CD8-positive, alpha-beta memory T cell (primary cell): ENCODE results near the gene RIGI. TPM values are rescaled to one million over a fixed set of nuclear protein-coding genes. Genes with fewer than 3 reads are reported as not detected.
A peak's percentile ranks its signal among the peaks of the same experiment; 100 is the strongest.

ENCODE experiments used
- CTCF ChIA-PET: fragments of 350-600 bp; sonication (Branson Sonifier 250); formaldehyde crosslinking; loops from one replicate; lab custom pipeline; 2021; ENCODE audit warnings: antibody characterized with exemption; lab: Charles Lee
- POLR2A ChIA-PET: fragments of 350-600 bp; sonication (Branson Sonifier 250); formaldehyde crosslinking; loops from one replicate; lab custom pipeline; 2021; ENCODE audit warnings: antibody characterized with exemption; lab: Charles Lee
- DNase-seq, 5 donors: peaks; one replicate each; pipeline versions ENCODE4 v3.0.0 to v3.0.0-alpha.2; 2020 to 2022; ENCODE audit warnings: mixed read lengths in 1 of 5
- H3K27ac ChIP-seq: one replicate; pipeline ENCODE4 v1.7.0; 2013; ENCODE audit warnings: low read depth, mild to moderate bottlenecking, low read length, moderate library complexity
- H3K27me3 ChIP-seq: 2 replicates; pipeline ENCODE4 v1.7.0; 2013; ENCODE audit warnings: low read length, mild to moderate bottlenecking; ENCODE audit not compliant: insufficient read depth, poor library complexity, severe bottlenecking
- H3K36me3 ChIP-seq: 2 replicates; pipeline ENCODE4 v1.7.0; 2013; ENCODE audit warnings: mild to moderate bottlenecking, low read length, moderate library complexity; ENCODE audit not compliant: insufficient read depth
- H3K4me1 ChIP-seq: 2 replicates; pipeline ENCODE4 v1.7.0; 2013; ENCODE audit warnings: mild to moderate bottlenecking, low read length, moderate library complexity; ENCODE audit not compliant: insufficient read depth
- H3K4me3 ChIP-seq: 2 replicates; pipeline ENCODE4 v1.7.0; 2013; ENCODE audit warnings: mild to moderate bottlenecking, low read length
- H3K9me3 ChIP-seq: 2 replicates; pipeline ENCODE4 v1.7.0; 2013; ENCODE audit warnings: mild to moderate bottlenecking, low read length
- H3K27ac Mint-ChIP-seq, 8 donors: one replicate each; pipeline ENCODE4 v1.8.0; 2020 to 2021; ENCODE audit warnings: mixed read lengths in 8 of 8, mild to moderate bottlenecking in 6 of 8, inconsistent platforms in 3 of 8, moderate library complexity in 3 of 8
- H3K27me3 Mint-ChIP-seq, 2 donors: one replicate each; pipeline ENCODE4 v1.8.0; 2020 to 2021; ENCODE audit warnings: mixed read lengths in 2 of 2, mild to moderate bottlenecking in 1 of 2, moderate library complexity in 1 of 2
- H3K36me3 Mint-ChIP-seq, 3 donors: one replicate each; pipeline ENCODE4 v1.8.0; 2020 to 2021; ENCODE audit warnings: mixed read lengths in 3 of 3, inconsistent platforms in 1 of 3, mild to moderate bottlenecking in 1 of 3
- H3K4me1 Mint-ChIP-seq, 3 donors: one replicate each; pipeline ENCODE4 v1.8.0; 2020 to 2021; ENCODE audit warnings: mixed read lengths in 3 of 3, inconsistent platforms in 1 of 3, mild to moderate bottlenecking in 1 of 3
- H3K4me3 Mint-ChIP-seq, 7 donors: one replicate each; pipeline ENCODE4 v1.8.0; 2020 to 2021; ENCODE audit warnings: mixed read lengths in 7 of 7, mild to moderate bottlenecking in 6 of 7, moderate library complexity in 4 of 7, inconsistent platforms in 2 of 7
- H3K9me3 Mint-ChIP-seq, 5 donors: one replicate each; pipeline ENCODE4 v1.8.0; 2020 to 2022; ENCODE audit warnings: mixed read lengths in 5 of 5, mild to moderate bottlenecking in 3 of 5, moderate library complexity in 2 of 5, inconsistent platforms in 1 of 5
- polyA plus RNA-seq: library from polyadenylated mRNA; unstranded; fragments of 300-500 nt; fragmentation: Illumina TruSeq; gene quantifications from one replicate; pipeline ENCODE4 v1.2.3, GENCODE V29; 2021
- total RNA-seq, 2 experiments: library from RNA; stranded (reverse); gene quantifications; one replicate each; pipeline ENCODE4 v1.2.3, GENCODE V29; 2021

RIGI gene
- total RNA-seq (1 to 10 TPM; 5.9 to 6.5 TPM), polyA plus RNA-seq (20.0 TPM)

DNA sequence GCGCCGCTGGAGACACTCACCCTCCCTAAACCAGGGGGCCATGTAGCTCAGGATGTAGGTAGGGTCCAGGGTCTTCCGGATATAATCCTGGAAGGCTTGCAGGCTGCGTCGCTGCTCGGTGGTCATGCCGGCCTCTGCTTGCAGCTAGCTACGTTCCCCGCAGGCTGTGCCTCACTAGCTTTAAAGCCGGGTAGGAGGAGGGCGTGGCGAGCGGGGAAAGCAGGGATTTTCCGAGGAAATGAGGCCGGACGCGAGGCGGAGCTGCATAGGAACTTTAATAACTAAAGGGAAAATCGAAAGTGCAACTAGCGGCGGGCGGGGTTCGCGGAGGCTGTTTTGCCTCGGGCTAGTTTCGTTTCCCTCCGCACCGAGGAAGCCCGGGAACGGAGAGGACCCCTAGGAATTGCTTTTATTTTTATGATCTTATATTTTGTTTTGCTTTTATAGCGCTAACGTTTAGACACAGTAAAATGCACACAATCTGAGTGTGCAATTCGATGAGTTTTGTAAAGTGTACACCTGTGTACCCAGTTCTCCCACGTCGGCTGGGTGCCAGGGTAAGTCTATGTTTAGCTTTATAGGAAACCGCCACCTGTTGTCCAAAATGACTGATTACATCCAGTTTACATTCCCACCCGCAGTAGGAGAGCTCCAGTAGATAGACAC is at the start of gene RIGI:
TSS of gene RIGI (minus strand) at position 156 of the 666 bp plus-strand sequence. CDS start at position 126, 30 bp downstream.
- peaks cover 0 to 26% (median 6%) of the 10 kb centered on the region in 3 donors for H3K36me3 Mint-ChIP-seq
- Histone ChIP-seq H3K27me3 (no peaks in the 10 kb centered on the region), H3K4me3 (peak within 1 kb of the TSS; percentile 90), H3K36me3 (no peaks in the 10 kb centered on the region), H3K27ac (peak within 1 kb of the TSS; percentile 71), H3K9me3 (no peaks in the 10 kb centered on the region), H3K4me1 (peaks cover 28% of the 10 kb centered on the region)
- H3K4me3 Mint-ChIP-seq, result peak within 1 kb of the TSS; percentile 86 to 98 (median 98)
- peak; percentile 79 to 89 (median 83) for DNase-seq
- POLR2A ChIA-PET, result interaction anchor here (0.6 to 2.1 kb wide), 5 partner anchors 24 to 147 kb away, joined by 3 to 19 read pairs (median 3); partner anchors contain the start of gene ACO1
- CTCF ChIA-PET, result interaction anchor here (0.7 to 4.4 kb wide), 21 partner anchors 9 to 150 kb away, joined by 3 to 49 read pairs (median 4); partner anchors contain the start of genes ACO1, NDUFB6, SMIM27 and TOPORS
- peaks cover 52 to 57% (median 54%) of the 10 kb centered on the region in 3 donors for H3K4me1 Mint-ChIP-seq
- H3K27me3 Mint-ChIP-seq, result no peaks in the 10 kb centered on the region
- no peaks in the 10 kb centered on the region for H3K9me3 Mint-ChIP-seq
- H3K27ac Mint-ChIP-seq, result peak within 1 kb of the TSS; percentile 78 to 99 (median 96)

- peaks cover 25 to 32% (median 30%) of the 10 kb centered on the region in 3 donors for H3K4me1 Mint-ChIP-seq
- no peak overlapping the region for H3K27ac ChIP-seq
- ChIA-PET POLR2A (interaction anchor here (1.0 kb wide), 1 partner anchor 50 kb away, joined by 3 read pairs; no protein-coding TSS in a partner anchor), CTCF (interaction anchor here (1.5 to 13.8 kb wide), 5 partner anchors 9 to 198 kb away, joined by 4 to 342 read pairs (median 31); partner anchors contain the start of genes RIGI, SMIM27 and TOPORS)
- H3K27me3 Mint-ChIP-seq, result peaks cover 7 to 10% of the 10 kb centered on the region in 2 donors
- no peak overlapping the region for H3K4me3 ChIP-seq
- no peak overlapping the region for H3K27ac Mint-ChIP-seq
- no peaks in the 10 kb centered on the region for H3K9me3 ChIP-seq
- H3K27me3 ChIP-seq, result peaks cover 3% of the 10 kb centered on the region
- H3K9me3 Mint-ChIP-seq, result no peaks in the 10 kb centered on the region
- no peak for DNase-seq
- peaks cover 0 to 11% (median 3%) of the 10 kb centered on the region in 3 donors for H3K36me3 Mint-ChIP-seq
- no peaks in the 10 kb centered on the region for H3K36me3 ChIP-seq
- H3K4me3 Mint-ChIP-seq, result no peak overlapping the region
- H3K4me1 ChIP-seq, result peaks cover 21% of the 10 kb centered on the region
These were observed 48.9 kb upstream of the RIGI start for GRCh38 chr9:32574858-32575257.

DNA sequence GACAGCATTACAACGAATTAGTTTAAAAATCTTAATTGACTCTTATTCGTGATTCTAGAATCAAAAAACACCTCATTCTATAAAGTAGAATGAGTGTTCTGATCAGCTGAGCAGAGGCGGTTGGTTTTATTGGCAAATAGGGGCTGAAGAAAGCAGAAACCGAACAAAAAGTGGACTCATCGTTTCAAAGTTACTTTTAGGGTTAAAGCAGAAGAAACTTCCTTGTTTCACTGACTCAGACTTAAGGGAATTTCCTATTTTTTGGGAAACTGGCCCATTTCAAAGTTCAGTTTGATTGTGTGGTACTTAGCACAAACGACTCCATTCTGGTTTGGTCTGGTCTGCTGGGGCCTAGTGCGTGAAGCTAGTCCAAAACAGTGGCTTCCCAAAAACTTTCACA is 47.8 kb upstream of the RIGI start:
- H3K4me3 Mint-ChIP-seq, result peak overlapping the region in 6 of 7 donors; percentile 44 to 100 (median 99)
- H3K4me1 ChIP-seq, result peaks cover 21% of the 10 kb centered on the region
- ChIA-PET POLR2A (interaction anchor here (1.0 to 2.6 kb wide), 2 partner anchors 22 to 49 kb away, joined by 3 to 45 read pairs; partner anchors contain the start of genes SMIM27 and TOPORS), CTCF (interaction anchor here (1.5 to 13.8 kb wide), 6 partner anchors 8 to 197 kb away, joined by 4 to 342 read pairs (median 32); partner anchors contain the start of genes ACO1, RIGI, SMIM27 and TOPORS)
- H3K27me3 Mint-ChIP-seq, result peaks cover 3 to 10% of the 10 kb centered on the region in 2 donors
- no peaks in the 10 kb centered on the region for H3K36me3 ChIP-seq
- H3K27me3 ChIP-seq, result peaks cover 3% of the 10 kb centered on the region
- no peak overlapping the region for H3K27ac ChIP-seq
- peaks cover 0 to 18% (median 3%) of the 10 kb centered on the region in 3 donors for H3K36me3 Mint-ChIP-seq
- DNase-seq, result no peak
- H3K4me3 ChIP-seq, result no peak overlapping the region
- peak overlapping the region; percentile 96 to 99 (median 99) for H3K27ac Mint-ChIP-seq
- peaks cover 29 to 35% (median 32%) of the 10 kb centered on the region in 3 donors for H3K4me1 Mint-ChIP-seq
- no peaks in the 10 kb centered on the region for H3K9me3 Mint-ChIP-seq
- no peaks in the 10 kb centered on the region for H3K9me3 ChIP-seq

DNA sequence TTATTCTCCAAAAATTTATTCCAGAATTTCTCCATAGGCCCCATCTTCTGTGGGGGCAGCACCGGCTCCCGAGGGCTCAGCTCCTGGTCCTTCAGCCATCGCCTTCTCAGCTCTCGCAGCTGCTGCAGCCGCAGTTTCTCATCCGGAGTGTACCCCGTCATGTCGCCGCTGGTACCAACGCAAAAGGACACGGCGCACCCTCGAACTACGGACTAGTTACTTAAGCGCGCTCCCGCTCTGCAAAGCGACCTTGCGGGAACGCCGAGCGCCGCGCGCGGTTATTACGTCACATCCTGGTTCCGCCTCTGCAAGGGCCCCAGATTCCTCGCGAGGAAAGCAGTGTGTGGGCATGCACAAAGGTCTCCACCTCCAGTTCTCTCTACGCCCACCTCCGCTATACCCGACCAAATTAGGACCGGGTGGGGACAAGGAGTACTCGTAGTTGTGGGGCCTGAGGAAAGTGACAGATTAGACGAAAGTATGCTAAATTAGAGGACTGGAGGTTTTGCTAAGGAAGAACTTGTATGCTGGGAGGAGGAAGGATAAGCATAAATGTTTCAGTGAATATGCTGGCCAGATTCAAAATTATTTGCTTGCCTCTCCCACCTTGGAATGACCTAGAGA is 47.0 kb upstream of the RIGI start, which contains the start of gene NDUFB6:
TSS of gene NDUFB6 (minus strand) at position 260 of the 624 bp plus-strand sequence. CDS start at position 161, 99 bp downstream.
- Mint-ChIP-seq H3K4me1 (peaks cover 32 to 35% (median 33%) of the 10 kb centered on the region in 3 donors), H3K27ac (peak within 1 kb of the TSS; percentile 96 to 99 (median 99)), H3K27me3 (peaks cover 3% of the 10 kb centered on the region in 2 donors), H3K4me3 (peak within 1 kb of the TSS; percentile 98 to 100 (median 99)), H3K36me3 (peaks cover 0 to 22% (median 7%) of the 10 kb centered on the region in 3 donors), H3K9me3 (no peaks in the 10 kb centered on the region)
- H3K36me3 ChIP-seq, result peaks cover under 1% of the 10 kb centered on the region
- H3K27ac ChIP-seq, result peak within 1 kb of the TSS; percentile 92
- H3K4me1 ChIP-seq, result peaks cover 21% of the 10 kb centered on the region
- DNase-seq, result peak; percentile 93 to 97 (median 94)
- CTCF ChIA-PET, result interaction anchor here (1.1 to 13.8 kb wide), 10 partner anchors 9 to 196 kb away, joined by 3 to 342 read pairs (median 11); partner anchors contain the start of genes ACO1, RIGI, SMIM27 and TOPORS
- H3K27me3 ChIP-seq, result no peaks in the 10 kb centered on the region
- no peaks in the 10 kb centered on the region for H3K9me3 ChIP-seq
- peak within 1 kb of the TSS; percentile 98 for H3K4me3 ChIP-seq
- POLR2A ChIA-PET, result interaction anchor here (0.6 to 2.6 kb wide), 4 partner anchors 21 to 685 kb away, joined by 4 to 45 read pairs (median 8); partner anchors contain the start of genes ACO1, SMIM27 and TOPORS

DNA sequence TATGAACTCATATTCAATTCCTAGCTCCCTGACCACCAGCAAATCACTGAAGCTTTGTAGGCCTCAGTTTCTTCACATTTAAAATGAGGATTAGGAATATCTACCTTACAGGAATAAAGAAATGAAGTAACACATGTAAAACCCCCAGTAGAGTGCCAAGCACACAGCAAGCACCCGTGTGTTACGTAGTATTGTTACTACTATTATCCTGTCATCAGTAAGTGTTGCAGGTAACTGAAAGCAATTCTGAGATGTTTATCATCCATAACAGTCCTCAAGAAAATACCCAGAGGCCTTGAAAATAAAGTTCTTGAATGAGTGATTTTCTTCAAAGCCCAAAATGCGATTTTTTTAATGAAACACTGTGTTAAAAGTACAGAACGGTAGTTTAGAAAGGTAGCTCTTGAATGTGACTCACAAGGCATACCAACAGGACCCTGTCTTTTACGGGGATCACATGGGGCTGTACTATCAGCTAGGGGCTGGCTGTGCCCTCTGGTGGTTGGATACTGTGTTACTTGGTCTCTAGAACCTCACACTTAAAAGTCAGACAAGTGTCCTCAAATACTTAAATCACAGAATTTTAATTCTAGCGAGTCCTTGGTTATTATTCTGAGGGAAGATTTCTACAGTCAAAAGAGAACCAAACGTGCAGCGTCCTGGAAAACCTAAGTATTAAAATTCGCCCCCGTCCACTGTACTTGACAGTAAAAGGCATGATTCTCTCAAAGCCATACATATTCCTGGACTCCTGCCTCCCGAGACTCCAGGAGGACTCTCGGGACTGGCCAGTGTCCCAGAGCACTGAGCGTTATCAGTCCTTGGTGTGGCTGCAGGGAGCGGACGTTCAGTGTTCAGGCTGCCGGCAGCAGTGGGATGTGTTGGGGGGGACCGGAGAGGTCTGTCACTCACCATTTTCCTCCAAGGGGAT is 46.2 kb upstream of the RIGI start:
- Histone ChIP-seq H3K4me1 (peaks cover 21% of the 10 kb centered on the region), H3K27ac (peak overlapping the region; percentile 92), H3K4me3 (peak overlapping the region; percentile 98), H3K27me3 (no peaks in the 10 kb centered on the region), H3K36me3 (peaks cover 4% of the 10 kb centered on the region), H3K9me3 (no peaks in the 10 kb centered on the region)
- no peaks in the 10 kb centered on the region for H3K9me3 Mint-ChIP-seq
- POLR2A ChIA-PET, result interaction anchor here (0.6 to 2.6 kb wide), 4 partner anchors 21 to 686 kb away, joined by 4 to 45 read pairs (median 8); partner anchors contain the start of genes ACO1, SMIM27 and TOPORS
- CTCF ChIA-PET, result interaction anchor here (0.6 to 13.8 kb wide), 22 partner anchors 8 to 429 kb away, joined by 3 to 342 read pairs (median 4); partner anchors contain the start of genes ACO1, APTX, RIGI and SMIM27
- peak overlapping the region; percentile 98 to 100 (median 99) for H3K4me3 Mint-ChIP-seq
- H3K4me1 Mint-ChIP-seq, result peaks cover 33 to 40% (median 35%) of the 10 kb centered on the region in 3 donors
- peak overlapping the region; percentile 96 to 99 (median 99) for H3K27ac Mint-ChIP-seq
- DNase-seq, result peak; percentile 56 to 86 (median 73)
- H3K36me3 Mint-ChIP-seq, result peaks cover 0 to 29% (median 13%) of the 10 kb centered on the region in 3 donors
- peaks cover 0 to 3% of the 10 kb centered on the region in 2 donors for H3K27me3 Mint-ChIP-seq

- Histone ChIP-seq H3K36me3 (peaks cover 9% of the 10 kb centered on the region), H3K27ac (no peak overlapping the region), H3K9me3 (no peaks in the 10 kb centered on the region), H3K4me3 (no peak overlapping the region), H3K4me1 (peaks cover 21% of the 10 kb centered on the region), H3K27me3 (no peaks in the 10 kb centered on the region)
- ChIA-PET CTCF (no interaction called here), POLR2A (no interaction called here)
- no peak for DNase-seq
- Mint-ChIP-seq H3K9me3 (no peaks in the 10 kb centered on the region), H3K27ac (peak overlapping the region in 4 of 8 donors; percentile 22 to 66 (median 48)), H3K36me3 (peaks cover 0 to 47% (median 15%) of the 10 kb centered on the region in 3 donors), H3K4me3 (peak overlapping the region in 1 of 7 donors; percentile 75), H3K4me1 (peaks cover 37 to 42% (median 40%) of the 10 kb centered on the region in 3 donors), H3K27me3 (peaks cover 0 to 5% of the 10 kb centered on the region in 2 donors)
These were observed 44.3 kb upstream of the RIGI start for GRCh38 chr9:32570262-32570661.
